ENCODE data around the gene PRKCH.

- TF ChIP-seq CTCF (IDR thresholded peaks at IDR 0.05) (no peak), ZFX (IDR thresholded peaks at IDR 0.05; ENCODE audit: borderline replicate concordance) (no peak)
Measured at GRCh38 chr14:61360796-61361525, 39.6 kb downstream of the PRKCH start.

Measured in 22Rv1 (cell line).